PC-3 (cell line): ENCODE measurements around the gene ASPDH. TPM values are rescaled to one million over a fixed set of nuclear protein-coding genes. Genes with fewer than 3 reads are reported as not detected.

ENCODE experiments used
- ATAC-seq: fragments of 200-7000 bp; cut with Tn5 transposase; 2 replicates; pipeline ENCODE4 v1.9.1; 2020; ENCODE audit warnings: mild to moderate bottlenecking, moderate library complexity
- BruUV-seq: library from RNA; stranded (reverse); fragments of 400-500 nt; replicated peaks from 2 replicates; lab custom pipeline; 2021; lab: Mats Ljungman, UMichigan
- CTCF ChIA-PET: fragments of 300-600 bp; sonication (Branson Sonifier 250); formaldehyde crosslinking; loops from one replicate; lab custom pipeline; 2022; ENCODE audit warnings: antibody characterized with exemption; lab: Charles Lee
- POLR2A ChIA-PET: fragments of 300-600 bp; sonication (Branson Sonifier 250); formaldehyde crosslinking; loops from one replicate; lab custom pipeline; 2022; ENCODE audit warnings: antibody characterized with exemption; ENCODE audit not compliant: unreplicated experiment; lab: Charles Lee
- DNase-seq: peaks from one replicate; pipeline ENCODE4 v3.0.0-alpha.2; 2015
- H2AFZ ChIP-seq: fragments of 300-600 bp; sonication (generic); 2 replicates; pipeline ENCODE4 v1.6.0; 2016; ENCODE audit warnings: antibody characterized with exemption, low read length
- H3F3A ChIP-seq: fragments of 300-600 bp; sonication (generic); one replicate; pipeline ENCODE4 v1.6.0; 2017; ENCODE audit warnings: antibody characterized with exemption, low read length, control low read depth, mild to moderate bottlenecking; ENCODE audit not compliant: unreplicated experiment
- H3K27ac ChIP-seq: fragments of 300-600 bp; sonication (generic); 2 replicates; pipeline ENCODE4 v1.5.1; 2016; ENCODE audit warnings: mild to moderate bottlenecking, low read length
- H3K27me3 ChIP-seq: fragments of 300-600 bp; sonication (generic); 2 replicates; pipeline ENCODE4 v1.6.1; 2016; ENCODE audit warnings: low read length, mixed read lengths
- H3K36me3 ChIP-seq: fragments of 300-600 bp; sonication (generic); 2 replicates; pipeline ENCODE4 v1.6.1; 2016; ENCODE audit warnings: low read depth, mixed run types, low read length, mixed read lengths
- H3K4me1 ChIP-seq: fragments of 300-600 bp; sonication (generic); 2 replicates; pipeline ENCODE4 v1.5.1; 2016; ENCODE audit warnings: low read length; ENCODE audit not compliant: insufficient read depth
- H3K4me2 ChIP-seq: fragments of 300-600 bp; sonication (generic); 2 replicates; pipeline ENCODE4 v1.6.0; 2016; ENCODE audit warnings: low read length
- H3K4me3 ChIP-seq: fragments of 300-600 bp; sonication (generic); 2 replicates; pipeline ENCODE4 v1.5.1; 2016; ENCODE audit warnings: mild to moderate bottlenecking, low read length, mixed read lengths
- H3K79me2 ChIP-seq: fragments of 300-600 bp; sonication (generic); 2 replicates; pipeline ENCODE4 v1.6.1; 2017; ENCODE audit warnings: low read length, mixed read lengths
- H3K9ac ChIP-seq: fragments of 300-600 bp; sonication (generic); 2 replicates; pipeline ENCODE4 v1.6.0; 2016; ENCODE audit warnings: mild to moderate bottlenecking, low read length
- H3K9me2 ChIP-seq: fragments of 300-600 bp; sonication (generic); replicated peaks from 2 replicates; pipeline ENCODE4 v1.6.1; 2016; ENCODE audit warnings: mixed run types, low read length, mixed read lengths
- H3K9me3 ChIP-seq: fragments of 300-600 bp; sonication (generic); 2 replicates; pipeline ENCODE4 v1.6.1; 2016; ENCODE audit warnings: low read length, mixed read lengths
- H4K20me1 ChIP-seq: fragments of 300-600 bp; sonication (generic); 2 replicates; pipeline ENCODE4 v1.6.1; 2016; ENCODE audit warnings: low read length, mixed read lengths
- CTCF ChIP-seq: fragments of 300-600 bp; sonication (generic); conservative IDR thresholded peaks from 2 replicates; pipeline ENCODE4 v1.5.1; 2017; ENCODE audit warnings: antibody characterized with exemption, low read depth, mild to moderate bottlenecking, low read length
- EZH2 ChIP-seq: fragments of 300-600 bp; sonication (generic); IDR thresholded peaks from one replicate; pipeline ENCODE4 v1.6.1; 2017; ENCODE audit warnings: antibody characterized with exemption, mild to moderate bottlenecking, low read length; ENCODE audit not compliant: unreplicated experiment
- EZH2phosphoT487 ChIP-seq: fragments of 300-600 bp; sonication (generic); IDR thresholded peaks from 2 replicates; pipeline ENCODE4 v1.6.1; 2018; ENCODE audit warnings: mild to moderate bottlenecking, antibody characterized with exemption, low read length, borderline replicate concordance
- intact Hi-C: fragments of 100-400 bp; cut with micrococcal nuclease; formaldehyde crosslinking; loops from 2 replicates; pipeline ENCODE4 v1.9.0; 2023
- total RNA-seq: library from RNA; depleted of rRNA; stranded (reverse); fragments of >200 nt; gene quantifications from 2 replicates; pipeline ENCODE4 v1.2.3, GENCODE V29; 2014

ASPDH gene
- total RNA-seq, 1 experiment from 2014 or later = not detected

- no peaks in the 10 kb centered on the region for H3K9me3 ChIP-seq
- TF ChIP-seq EZH2phosphoT487 (no peak), EZH2 (no peak), CTCF (no peak)
- DNase-seq = no peak
- intact Hi-C loops = no loop called here
- no peaks in the 10 kb centered on the region for H3K27me3 ChIP-seq
- H3F3A ChIP-seq = no peaks in the 10 kb centered on the region
- H3K4me2 ChIP-seq = peak overlapping the region; percentile 91
- no peak for ATAC-seq
- peaks cover 21% of the 10 kb centered on the region for H4K20me1 ChIP-seq
- peaks cover 28% of the 10 kb centered on the region for H3K36me3 ChIP-seq
- BruUV-seq = no TSS peak
- ChIA-PET CTCF (no interaction called here), POLR2A (interaction anchor here (0.7 kb wide), 1 partner anchor 9 kb away, joined by 5 read pairs; no protein-coding TSS in a partner anchor)
- no peak overlapping the region for H2AFZ ChIP-seq
- H3K9me2 ChIP-seq = no peaks in the 10 kb centered on the region
- no peak overlapping the region for H3K9ac ChIP-seq
- peak overlapping the region; percentile 86; the same call in 1 of the 2 replicates for H3K4me3 ChIP-seq
- peaks cover 8% of the 10 kb centered on the region for H3K4me1 ChIP-seq
- peaks cover 31% of the 10 kb centered on the region for H3K79me2 ChIP-seq
- H3K27ac ChIP-seq = no peak overlapping the region
These were observed 35.8 kb downstream of the ASPDH start for GRCh38 chr19:50477751-50478515.

GRCh38 chr19:50476907-50477238 is 36.8 kb downstream of the ASPDH start:
- no peaks in the 10 kb centered on the region for H3K9me2 ChIP-seq
- ChIA-PET CTCF (no interaction called here), POLR2A (interaction anchor here (0.7 kb wide), 1 partner anchor 10 kb away, joined by 5 read pairs; no protein-coding TSS in a partner anchor)
- peaks cover 21% of the 10 kb centered on the region for H4K20me1 ChIP-seq
- ATAC-seq (no peak), DNase-seq (no peak)
- H3K27ac ChIP-seq = peak overlapping the region; percentile 77
- H3K27me3 ChIP-seq = no peaks in the 10 kb centered on the region
- peak overlapping the region; percentile 90 for H3K9ac ChIP-seq
- TF ChIP-seq CTCF (no peak), EZH2phosphoT487 (no peak), EZH2 (no peak)
- BruUV-seq = TSS peak; percentile 74
- peak overlapping the region; percentile 91 for H3K4me2 ChIP-seq
- H3K4me1 ChIP-seq = peaks cover 8% of the 10 kb centered on the region
- H3K79me2 ChIP-seq = peaks cover 31% of the 10 kb centered on the region
- intact Hi-C loops = no loop called here
- no peaks in the 10 kb centered on the region for H3K9me3 ChIP-seq
- peak overlapping the region; percentile 88; the same call in 1 of the 2 replicates for H2AFZ ChIP-seq
- no peaks in the 10 kb centered on the region for H3F3A ChIP-seq
- H3K4me3 ChIP-seq = peak overlapping the region; percentile 86
- H3K36me3 ChIP-seq = peaks cover 20% of the 10 kb centered on the region; the same call in 1 of the 2 replicates
